HG02885 (cell line): ENCODE data around the gene SARS2.
"Not testable (repeated sequence)": the region's sequence is repeated elsewhere in the genome, so short reads cannot be mapped to it uniquely, and the experiment has no call there.

Experiments used
- ATAC-seq: cut with Tn5 transposase; IDR thresholded peaks from one replicate; pipeline ENCODE4 v1.9.1; 2021; ENCODE audit warnings: mild to moderate bottlenecking; ENCODE audit not compliant: unreplicated experiment, poor library complexity

The SARS2 gene

DNA sequence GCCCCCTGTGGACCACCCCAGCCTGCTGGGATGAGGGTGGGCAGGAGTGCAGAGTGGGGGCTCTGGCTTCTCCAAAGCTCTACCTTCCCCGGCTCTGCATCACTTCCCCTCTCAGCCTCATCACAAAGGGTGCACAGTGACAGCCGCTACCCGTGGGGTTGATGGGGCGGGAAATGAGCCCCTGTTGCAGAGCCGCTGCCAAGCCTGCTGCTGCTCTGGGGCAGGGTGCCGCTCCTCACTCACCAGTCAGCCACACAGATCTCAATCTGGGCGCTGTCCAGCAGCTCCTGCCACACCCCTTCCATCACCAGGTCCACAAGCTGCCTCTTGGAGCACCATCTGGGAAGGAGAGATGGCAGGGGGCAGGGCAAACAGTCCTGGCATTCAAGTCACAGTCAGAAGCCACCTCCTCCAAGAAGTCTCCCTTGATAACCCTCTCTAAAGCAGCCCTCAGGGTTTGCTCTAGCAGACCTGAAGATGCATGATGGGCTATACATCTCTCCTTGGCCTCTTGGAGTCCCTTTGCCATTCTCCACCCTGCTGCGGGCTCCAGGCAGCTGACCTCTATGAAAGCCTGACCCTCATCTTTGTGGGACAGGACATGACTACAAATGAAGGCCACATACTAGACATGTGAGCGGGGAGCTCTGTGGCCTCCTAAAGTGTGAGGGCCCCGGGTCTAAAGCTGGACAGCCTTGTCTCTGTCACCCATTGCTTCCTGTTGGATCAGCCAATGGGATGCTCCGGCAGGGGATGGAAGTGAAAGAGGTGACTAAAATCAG is 15.9 kb upstream of the SARS2 start:
- ATAC-seq: no peak

DNA sequence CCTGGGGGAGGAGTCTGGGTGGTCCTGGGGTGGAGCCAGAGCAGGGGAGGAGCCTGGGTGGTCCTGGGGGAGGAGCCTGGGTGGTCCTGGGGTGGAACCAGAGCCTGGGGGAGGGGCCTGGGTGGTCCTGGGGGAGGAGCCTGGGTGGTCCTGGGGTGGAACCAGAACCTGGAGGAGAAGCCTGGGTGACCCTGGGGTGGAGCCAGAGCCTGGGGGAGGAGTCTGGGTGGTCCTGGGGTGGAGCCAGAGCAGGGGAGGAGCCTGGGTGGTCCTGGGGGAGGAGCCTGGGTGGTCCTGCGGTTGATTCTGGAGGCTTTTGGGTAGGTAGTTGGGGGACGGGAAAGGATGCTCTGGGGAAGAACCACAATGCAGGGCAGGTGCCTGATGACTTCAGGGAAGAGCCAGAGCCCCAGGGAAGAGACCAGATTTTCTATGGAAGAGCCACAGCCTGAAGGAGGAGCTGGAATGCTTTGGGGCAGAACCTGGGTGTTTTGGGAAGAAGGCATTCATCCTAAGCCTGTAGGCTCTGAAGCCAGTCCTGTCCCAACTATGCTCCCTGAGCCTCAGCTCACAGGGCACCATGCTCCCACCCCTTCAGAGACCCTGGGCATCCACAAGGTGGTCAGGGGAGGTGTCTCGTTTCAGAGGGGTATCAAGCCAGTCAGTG is 15.1 kb upstream of the SARS2 start:
- no peak for ATAC-seq

DNA sequence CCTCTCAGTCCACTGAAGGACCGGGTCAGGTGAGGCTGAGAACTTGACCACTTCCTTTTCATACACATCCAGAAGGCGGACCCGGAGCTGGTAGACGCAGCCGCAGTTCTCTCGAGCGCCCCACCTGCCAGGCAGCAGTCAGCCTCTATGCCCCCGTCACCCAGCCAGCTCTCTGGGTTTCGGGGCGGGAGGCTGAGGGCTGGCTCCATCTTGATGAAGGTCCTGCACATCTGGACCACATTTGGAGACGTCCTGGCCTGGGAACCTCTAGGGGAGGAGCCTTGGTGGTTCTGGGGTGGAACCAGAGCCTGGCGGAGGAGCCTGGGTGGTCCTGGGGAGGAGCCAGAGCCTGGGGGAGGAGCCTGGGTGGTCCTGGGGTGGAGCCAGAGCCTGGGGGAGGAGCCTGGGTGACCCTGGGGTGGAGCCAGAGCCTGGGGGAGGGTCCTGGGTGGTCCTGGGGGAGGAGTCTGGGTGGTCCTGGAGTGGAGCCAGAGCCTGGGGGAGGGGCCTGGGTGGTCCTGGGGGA is 14.5 kb upstream of the SARS2 start:
- no peak for ATAC-seq

DNA sequence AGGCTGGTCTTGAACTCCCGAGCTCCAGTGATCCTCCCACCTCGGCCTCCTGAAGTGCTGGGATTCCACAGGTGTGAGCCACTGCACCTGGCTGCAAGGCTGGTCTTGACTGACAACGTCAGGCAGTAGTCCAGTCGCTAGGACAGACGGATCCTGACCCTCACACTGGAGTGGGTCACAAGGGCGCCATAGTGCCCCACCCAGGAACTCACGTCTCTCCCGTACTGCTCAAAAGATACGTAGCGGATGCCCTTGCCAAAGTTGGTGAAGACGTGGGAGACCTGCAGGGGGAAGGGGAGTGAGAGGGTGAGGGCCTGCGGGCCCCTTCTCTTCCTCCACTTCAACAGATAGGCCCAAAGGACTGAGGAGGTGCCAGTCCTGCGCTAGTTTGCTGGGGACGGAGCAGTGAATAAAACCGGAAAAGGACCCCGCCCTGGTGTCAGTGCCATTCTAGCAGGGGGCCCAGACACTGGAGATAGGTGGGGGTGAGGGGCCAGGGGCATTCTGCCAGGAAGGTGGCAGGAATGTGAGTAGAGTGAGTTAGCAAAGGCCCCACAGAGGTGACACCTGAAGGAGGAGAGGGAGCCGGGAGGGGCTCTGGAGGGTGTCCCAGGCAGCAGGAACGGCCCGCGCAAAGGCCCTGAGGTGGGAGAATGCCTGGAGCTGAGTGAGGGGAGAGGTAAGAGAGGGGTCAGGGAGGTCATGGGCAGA is 12.1 kb upstream of the SARS2 start:
- ATAC-seq: no peak

DNA sequence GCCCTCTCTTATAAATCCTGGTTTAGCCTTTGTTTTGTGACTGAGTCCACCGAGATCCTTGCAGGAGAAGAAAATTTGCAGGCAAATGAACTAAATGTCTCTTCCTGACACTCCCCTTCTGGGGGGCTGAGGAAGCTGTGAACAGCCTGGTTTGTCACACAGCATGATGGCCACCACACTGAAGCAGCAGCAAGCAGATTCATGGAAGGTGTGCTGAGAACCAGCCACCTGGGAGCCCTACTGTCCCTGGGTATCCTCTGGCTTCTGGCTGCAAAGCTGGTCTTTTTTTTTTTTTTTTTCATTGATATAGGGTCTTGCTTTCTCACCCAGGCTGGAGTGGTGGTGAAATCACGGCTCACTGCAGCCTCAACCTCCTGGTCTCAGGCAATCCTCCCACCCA is 11.4 kb upstream of the SARS2 start:
- no peak for ATAC-seq

DNA sequence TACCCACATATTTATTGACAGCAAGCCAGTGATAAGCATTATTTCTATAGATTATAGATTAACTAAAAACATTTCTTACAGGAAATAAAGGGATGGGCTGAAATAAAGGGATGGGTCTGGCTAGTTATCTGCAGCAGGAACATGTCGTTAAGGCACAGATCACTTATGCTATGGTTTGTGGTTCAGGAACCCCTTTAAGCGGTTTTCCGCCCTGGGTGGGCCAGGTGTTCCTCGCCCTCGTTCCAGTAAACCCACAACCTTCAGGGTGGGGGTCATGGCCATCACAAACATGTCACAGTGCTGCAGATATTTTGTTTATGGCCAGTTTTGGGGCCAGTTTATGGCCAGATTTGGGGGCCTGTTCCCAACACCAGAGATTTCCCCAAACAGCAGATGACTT is 10.9 kb upstream of the SARS2 start:
- ATAC-seq: not testable (repeated sequence)

DNA sequence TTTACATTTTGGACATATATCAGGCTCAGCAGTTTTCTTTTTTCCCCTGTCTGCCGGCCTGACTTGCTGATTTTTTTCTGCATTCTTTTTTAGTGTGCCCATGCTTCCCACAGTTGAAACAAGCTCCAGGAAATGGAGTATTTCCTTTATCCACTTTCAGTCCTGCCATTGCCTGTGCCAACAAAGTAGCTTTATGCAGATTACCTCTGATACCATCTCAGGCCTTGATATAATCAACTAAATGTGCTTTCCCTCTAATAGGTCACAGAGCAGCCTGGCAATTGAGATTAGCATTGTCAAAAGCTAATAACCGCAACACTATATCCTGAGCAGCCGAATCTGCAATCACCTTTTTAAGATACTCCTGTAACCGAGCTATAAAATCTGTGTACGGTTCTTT is 9.4 kb upstream of the SARS2 start:
- ATAC-seq: no peak

DNA sequence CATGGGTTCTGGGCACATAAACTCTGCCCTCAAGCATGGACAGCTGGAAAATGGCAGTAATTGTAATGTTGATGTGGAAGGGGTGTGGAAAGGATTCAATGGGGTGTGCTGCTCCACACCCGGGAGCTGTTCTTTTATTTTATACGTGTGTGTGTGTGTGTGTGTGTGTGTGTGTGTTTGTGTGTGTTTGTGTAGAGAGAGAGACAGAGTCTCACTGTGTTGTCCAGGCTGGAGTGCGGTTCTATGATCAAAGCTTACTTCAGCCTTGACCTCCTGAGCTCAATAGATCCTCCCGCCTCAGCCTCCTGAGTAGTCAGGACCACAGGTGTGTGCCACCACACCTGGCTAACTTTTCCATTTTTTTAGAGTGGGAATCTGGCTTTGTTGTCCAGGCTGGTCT is 3.0 kb upstream of the SARS2 start:
- ATAC-seq: no peak

DNA sequence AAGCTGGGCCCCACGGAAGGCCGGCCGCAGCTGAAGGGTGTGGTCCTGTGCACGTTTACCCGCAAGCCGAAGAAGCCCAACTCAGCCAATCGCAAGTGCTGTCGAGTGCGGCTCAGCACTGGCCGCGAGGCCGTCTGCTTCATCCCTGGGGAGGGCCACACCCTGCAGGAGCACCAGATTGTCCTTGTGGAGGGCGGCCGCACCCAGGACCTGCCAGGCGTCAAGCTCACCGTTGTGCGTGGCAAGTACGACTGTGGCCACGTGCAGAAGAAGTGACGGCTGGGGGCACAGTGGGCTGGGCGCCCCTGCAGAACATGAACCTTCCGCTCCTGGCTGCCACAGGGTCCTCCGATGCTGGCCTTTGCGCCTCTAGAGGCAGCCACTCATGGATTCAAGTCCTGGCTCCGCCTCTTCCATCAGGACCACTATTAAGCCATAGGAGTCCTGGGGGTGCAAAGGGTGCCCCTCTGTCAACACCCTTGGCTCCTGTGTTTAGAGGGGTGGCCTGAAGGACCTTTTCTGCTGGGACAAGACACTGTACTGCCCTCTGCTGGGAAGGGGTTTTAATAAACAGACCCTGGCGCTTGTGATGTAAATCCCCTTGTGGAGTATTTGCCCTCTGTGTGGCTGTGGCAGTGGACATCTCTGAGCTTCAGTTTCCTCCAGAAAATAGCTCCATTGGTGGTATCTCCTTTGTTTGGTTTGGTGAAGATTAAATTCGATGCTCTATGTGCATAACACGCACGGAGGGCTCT is 2.0 kb upstream of the SARS2 start:
- no peak for ATAC-seq

DNA sequence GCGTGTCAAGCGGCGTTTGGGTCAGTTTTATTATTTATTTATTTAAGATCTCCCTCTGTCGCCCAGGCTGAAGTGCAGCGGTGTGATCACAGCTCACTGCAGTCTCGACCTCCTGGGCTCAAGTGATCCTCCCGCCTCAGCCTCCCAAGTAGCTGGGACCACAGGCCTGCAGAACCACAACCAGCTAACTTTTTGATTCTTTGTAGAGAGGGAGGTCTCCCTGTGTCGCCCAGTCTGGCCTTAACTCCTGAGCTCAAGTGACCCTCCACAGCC is 894 bp upstream of the SARS2 start:
- ATAC-seq: no peak

DNA sequence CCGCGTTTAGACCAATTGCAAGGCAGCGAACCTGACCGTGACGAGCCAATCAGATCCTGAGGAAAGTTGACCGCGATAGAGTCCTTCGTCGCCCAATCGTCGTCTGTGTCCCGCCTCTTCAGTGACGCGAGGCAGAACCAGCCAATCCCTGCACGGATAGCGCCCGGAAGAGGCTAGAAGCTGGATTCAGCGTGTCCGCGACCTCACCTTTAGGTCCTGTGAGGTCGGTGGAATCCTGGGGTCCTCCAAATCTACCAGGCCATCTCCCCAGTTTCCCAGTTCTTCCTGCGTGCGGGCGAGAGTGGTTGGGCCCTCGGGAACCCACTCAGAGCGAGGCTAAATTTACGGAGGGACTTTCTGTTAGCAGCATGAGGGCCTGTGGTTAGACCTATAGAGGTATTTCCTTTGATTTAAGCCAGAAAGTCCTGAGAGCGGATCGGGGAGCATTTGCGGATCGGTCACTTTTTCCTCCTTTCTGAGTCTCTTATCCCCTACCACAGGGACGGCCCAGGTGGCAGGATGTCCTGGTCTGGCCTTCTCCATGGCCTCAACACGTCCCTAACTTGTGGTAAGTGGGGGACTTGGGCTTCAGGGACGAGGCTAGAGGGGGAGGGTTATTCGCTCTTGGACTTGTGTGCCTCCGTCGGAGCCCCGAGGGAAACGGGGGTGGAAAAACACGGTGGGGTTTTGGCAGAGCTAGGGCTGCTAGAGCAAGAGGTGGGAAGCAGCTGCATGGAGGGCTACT is 385 bp upstream of the SARS2 start, which contains the start of gene MRPS12:
TSS of gene MRPS12 (plus strand) at position 169 of the 745 bp plus-strand sequence. CDS start at position 520, 351 bp downstream.
- peak; percentile 92 for ATAC-seq

DNA sequence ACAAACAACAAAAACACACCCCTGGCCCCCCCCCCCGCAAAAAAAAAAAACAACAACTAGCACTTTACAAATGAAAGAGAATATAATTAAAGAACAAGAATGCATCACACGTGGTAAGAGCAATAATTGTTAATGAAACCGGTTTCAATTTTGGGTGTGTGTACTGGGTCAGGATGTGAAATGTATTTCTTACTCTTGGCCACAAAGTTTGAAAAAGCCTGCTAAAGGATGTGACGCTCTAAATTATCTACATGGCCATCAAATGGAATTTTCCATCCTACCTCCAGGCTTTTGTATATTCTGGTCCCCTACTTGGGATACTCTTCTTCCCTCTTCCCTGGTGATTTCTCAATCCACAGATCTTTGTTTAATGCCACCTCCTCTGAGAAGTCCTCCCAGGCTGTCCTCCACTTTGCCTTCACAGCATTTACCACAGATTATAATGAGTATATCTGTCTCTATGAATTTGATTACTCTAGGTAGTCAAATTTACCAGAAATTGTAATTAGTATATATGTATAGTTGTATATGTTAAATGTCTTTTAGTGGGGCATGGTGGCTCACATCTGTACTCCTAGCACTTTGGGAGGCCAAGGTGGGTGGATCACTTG is 2.1 kb downstream of the SARS2 start:
- no peak for ATAC-seq

DNA sequence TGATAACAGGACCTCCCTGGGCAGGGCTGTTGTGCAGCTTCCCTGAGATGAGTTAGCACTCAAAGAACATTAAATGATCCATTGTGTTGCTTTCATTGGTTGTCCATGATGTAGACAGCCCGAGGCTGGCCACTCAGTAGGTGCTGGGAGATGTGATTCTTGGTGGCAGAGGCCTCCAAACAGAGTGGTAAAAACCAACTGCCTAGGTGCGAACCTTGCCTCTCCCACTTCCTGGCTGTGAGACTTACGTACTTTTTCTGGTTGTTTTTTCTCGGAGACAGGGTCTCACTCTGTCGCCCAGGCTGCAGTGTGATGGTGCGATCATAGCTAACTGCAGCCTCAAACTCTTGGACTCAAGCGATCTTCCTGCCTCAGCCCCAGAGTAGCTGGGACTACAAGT is 6.2 kb downstream of the SARS2 start:
- no peak for ATAC-seq

DNA sequence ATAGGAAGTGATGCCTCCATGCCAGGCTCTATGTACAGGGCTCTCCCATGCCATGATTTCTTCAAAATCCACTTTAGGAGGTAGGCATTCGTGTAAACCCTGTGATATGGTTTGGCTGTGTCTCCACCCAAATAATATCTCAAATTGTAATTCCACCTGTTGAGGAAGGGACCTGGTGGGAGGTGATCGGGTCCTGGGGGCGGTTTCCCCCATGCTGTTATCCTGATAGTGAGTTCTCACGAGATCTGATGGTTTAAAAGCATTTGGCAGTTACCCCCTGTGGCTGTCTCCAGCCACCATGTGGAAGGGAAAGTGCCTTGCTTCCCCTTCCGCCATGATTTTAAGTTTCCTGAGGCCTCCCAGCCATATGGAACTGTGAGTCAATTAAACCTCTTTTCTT is 8.1 kb downstream of the SARS2 start:
- no peak for ATAC-seq

DNA sequence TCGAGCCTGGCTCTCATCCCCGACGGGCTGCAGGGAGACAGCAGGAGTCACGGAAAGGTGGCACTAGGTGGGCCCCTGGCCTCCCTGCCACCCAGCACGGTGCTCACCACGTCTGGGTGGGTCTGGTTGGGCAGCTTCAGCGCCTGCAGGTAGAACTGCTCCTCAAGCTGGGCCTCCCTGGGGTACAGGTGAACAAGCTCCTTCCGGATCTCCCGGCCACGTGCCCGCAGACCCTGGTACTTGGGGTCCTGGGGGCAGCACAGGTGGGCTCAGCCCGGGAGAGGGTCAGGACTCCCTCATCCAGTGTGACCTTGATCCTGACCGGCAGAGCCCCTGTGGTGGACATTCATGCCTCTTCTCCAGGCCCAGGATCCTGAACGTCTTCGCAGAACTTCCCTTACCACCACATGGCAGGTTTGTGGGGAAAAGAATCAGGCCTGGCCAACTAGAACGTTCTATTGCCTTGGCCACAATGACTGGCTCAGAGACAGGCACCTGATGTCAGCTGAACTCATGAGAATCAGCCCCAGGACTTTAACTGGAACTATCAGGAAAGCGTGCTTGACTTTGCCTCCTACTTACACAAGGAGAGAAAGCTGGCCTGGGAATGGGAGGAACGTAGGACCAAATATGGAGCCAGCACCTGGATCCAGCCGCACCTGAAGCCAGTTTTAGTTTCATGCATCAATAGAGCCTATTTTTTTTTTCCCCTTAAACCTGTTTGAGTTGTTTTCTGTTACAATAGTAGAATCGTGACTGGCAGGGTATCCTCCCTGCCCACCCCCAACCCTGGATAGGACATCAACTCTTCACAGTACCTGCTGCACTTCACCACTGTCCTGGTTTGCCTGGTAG is 8.9 kb downstream of the SARS2 start:
- no peak for ATAC-seq

DNA sequence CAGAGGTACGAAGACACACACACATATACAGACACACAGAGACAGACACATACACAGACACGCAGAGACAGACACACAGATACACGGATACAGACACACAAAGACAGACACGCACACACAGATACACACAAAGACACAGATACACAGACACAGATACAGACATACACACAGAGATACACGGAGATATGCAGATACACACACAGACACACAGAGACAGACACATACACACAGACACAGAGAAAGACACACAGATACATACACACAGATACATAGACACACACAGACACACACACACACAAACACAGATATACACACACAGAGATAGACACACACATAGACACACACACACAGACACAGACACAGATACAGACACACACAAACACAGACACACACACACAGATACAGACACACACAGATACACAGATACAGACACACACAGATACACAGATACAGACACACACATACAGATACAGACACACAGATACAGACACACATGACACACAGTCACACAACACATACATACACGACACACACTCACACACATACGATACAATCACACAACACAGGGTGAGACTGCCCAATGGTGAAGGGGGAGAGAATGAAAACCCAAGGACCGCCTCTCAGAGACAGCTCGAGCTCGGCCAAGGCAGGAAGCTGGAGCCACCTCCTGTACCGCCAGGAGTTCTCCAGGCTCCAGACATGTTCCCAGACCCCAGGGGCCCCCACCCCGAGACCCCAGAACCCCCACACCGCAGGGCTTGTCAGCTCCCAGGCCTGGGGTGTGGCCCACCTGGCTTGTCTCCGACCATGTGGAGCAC is 9.8 kb downstream of the SARS2 start:
- ATAC-seq: no peak

DNA sequence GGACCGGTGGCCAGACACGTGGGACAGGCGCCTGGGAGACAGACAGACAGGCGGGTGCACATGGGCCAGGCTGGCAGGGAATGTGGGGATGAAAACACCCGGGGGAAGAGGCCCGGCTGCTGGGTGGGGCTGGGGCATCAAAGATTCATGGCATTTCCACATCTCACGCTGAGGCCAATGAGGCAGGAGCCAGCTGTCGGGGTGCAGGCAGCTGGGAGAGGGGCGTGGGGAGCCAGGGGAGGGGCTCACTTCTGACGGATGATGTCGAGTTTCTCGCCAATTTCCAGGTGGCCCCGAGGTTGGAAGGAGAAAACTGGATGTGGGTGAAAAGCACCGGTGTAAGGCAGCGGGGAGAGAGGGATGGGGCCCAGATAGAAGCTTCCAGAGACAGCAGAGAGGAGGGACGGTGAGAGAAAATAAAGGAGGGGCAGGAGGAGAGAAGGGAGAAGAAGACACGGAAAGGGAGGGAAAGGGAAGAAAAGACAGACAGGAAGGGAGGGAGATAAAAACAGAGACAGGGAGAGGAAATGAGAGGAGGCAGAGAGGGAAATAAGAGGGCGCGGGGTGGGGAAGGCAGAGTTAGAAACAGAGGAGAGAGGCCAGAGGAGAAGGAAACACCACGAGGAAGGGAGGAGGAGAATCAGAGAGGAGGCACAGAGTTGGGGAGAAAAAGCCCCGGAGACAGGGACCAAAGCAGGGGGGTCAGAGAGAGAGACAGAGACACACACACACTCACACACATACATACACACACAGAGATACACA is 10.5 kb downstream of the SARS2 start:
- no peak for ATAC-seq
